Body of pancreas (tissue), 4 donors: ENCODE data around the gene HOXA10. TPM values are rescaled to one million over a fixed set of nuclear protein-coding genes. Genes with fewer than 3 reads are reported as not detected.
A peak's percentile ranks its signal among the peaks of the same experiment; 100 is the strongest.

Experiments used
- ATAC-seq: fragments of 150-250 bp; one replicate; pipeline ENCODE4 v1.9.1; 2016
- DNase-seq, 4 donors: peaks; one replicate each; pipeline ENCODE4 v3.0.0-alpha.2; 2019
- H3K27ac ChIP-seq, 4 donors: fragments of 200-600 bp; sonication (generic); 1 replicate in 3 of 4; 2 replicates in 1 of 4; pipeline versions ENCODE4 v1.5.1 to v1.6.1; 2016 to 2019; ENCODE audit warnings: mild to moderate bottlenecking in 1 of 4, mixed read lengths in 1 of 4, moderate library complexity in 1 of 4
- H3K27me3 ChIP-seq, 2 donors: fragments of 200-600 bp; sonication (generic); one replicate each; pipeline ENCODE4 v1.6.0; 2016; ENCODE audit warnings: mild to moderate bottlenecking in 1 of 2
- H3K36me3 ChIP-seq, 2 donors: fragments of 200-600 bp; sonication (generic); replicated peaks in 1 of 2; 2 replicates each; pipeline ENCODE4 v1.5.1; 2016; ENCODE audit warnings: low read depth in 2 of 2; ENCODE audit not compliant: insufficient read depth in 1 of 2
- H3K4me1 ChIP-seq: fragments of 200-600 bp; sonication (generic); one replicate; pipeline ENCODE4 v1.6.0; 2016
- H3K4me3 ChIP-seq, 2 donors: fragments of 200-600 bp; sonication (generic); 1 replicate in 1 of 2; 2 replicates in 1 of 2; pipeline ENCODE4 v1.5.1; 2016 to 2019
- H3K9me3 ChIP-seq, 3 donors: fragments of 200-600 bp; sonication (generic); 1 replicate in 2 of 3; 2 replicates in 1 of 3; pipeline ENCODE4 v1.5.1; 2016
- POLR2A ChIP-seq, 3 donors: fragments of 450-650 bp; IDR thresholded peaks; one replicate each; pipeline ENCODE4 v1.6.1; 2016; ENCODE audit warnings: antibody characterized with exemption in 3 of 3, mild to moderate bottlenecking in 2 of 3
- WGBS, 2 donors: methylation state at CpG; one replicate each; pipeline ENCODE4 v1.1.5; 2017; 5-methylcytosine and 5-hydroxymethylcytosine counted together
- intact Hi-C: fragments of 100-400 bp; cut with DNase I; formaldehyde crosslinking; loops from one replicate; pipeline ENCODE4 v1.15.1; 2023
- total RNA-seq, 2 donors: library from RNA; depleted of rRNA; stranded (reverse); fragments of >200 nt; gene quantifications; one replicate each; pipeline ENCODE4 v1.1.0, GENCODE V29; 2016
- TF ChIP-seq, protein P1 (sequence below), 7 experiments: fragments of 450-650 bp in 4 of 7; fragments of 200-600 bp in 3 of 7; sonication (generic) in 3 of 7; IDR thresholded peaks; one replicate each; pipeline ENCODE4 v1.5.1; 2016 to 2019; ENCODE audit warnings: antibody characterized with exemption in 7 of 7

HOXA10 gene
- total RNA-seq, 2 donors from 2014 or later = 0.52 TPM; not detected in 1

- no peak for DNase-seq
- Histone ChIP-seq H3K27ac (no peak overlapping the region), H3K36me3 (no peaks in the 10 kb centered on the region), H3K9me3 (no peaks in the 10 kb centered on the region), H3K4me3 (no peak overlapping the region), H3K4me1 (peaks cover 36% of the 10 kb centered on the region), H3K27me3 (peaks cover 0 to 88% of the 10 kb centered on the region in 2 donors)
- intact Hi-C loops = no loop called here
- TF ChIP-seq POLR2A (IDR thresholded peaks at IDR 0.05) = no peak
- TF ChIP-seq, protein P1, sequence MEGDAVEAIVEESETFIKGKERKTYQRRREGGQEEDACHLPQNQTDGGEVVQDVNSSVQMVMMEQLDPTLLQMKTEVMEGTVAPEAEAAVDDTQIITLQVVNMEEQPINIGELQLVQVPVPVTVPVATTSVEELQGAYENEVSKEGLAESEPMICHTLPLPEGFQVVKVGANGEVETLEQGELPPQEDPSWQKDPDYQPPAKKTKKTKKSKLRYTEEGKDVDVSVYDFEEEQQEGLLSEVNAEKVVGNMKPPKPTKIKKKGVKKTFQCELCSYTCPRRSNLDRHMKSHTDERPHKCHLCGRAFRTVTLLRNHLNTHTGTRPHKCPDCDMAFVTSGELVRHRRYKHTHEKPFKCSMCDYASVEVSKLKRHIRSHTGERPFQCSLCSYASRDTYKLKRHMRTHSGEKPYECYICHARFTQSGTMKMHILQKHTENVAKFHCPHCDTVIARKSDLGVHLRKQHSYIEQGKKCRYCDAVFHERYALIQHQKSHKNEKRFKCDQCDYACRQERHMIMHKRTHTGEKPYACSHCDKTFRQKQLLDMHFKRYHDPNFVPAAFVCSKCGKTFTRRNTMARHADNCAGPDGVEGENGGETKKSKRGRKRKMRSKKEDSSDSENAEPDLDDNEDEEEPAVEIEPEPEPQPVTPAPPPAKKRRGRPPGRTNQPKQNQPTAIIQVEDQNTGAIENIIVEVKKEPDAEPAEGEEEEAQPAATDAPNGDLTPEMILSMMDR (IDR thresholded peaks at IDR 0.05) = no peak
- WGBS, 2 donors = 6 to 18% methylated on average over 7 to 31 of the region's 31 CpGs
- no peak for ATAC-seq
Observed at GRCh38 chr7:27144781-27145164, 29.3 kb downstream of the HOXA10 start.

GRCh38 chr7:27143950-27144780 lies 30.0 kb downstream of the HOXA10 start:
- H3K27me3 ChIP-seq = peaks cover 0 to 90% of the 10 kb centered on the region in 2 donors
- no peak for ATAC-seq
- H3K9me3 ChIP-seq = no peaks in the 10 kb centered on the region
- no peak for TF ChIP-seq POLR2A (IDR thresholded peaks at IDR 0.05)
- TF ChIP-seq, protein P1 (IDR thresholded peaks at IDR 0.05) = no peak
- no peaks in the 10 kb centered on the region for H3K36me3 ChIP-seq
- H3K27ac ChIP-seq = no peak overlapping the region
- 22 to 28% methylated on average over 34 to 40 of the region's 40 CpGs for WGBS, 2 donors
- H3K4me1 ChIP-seq = peaks cover 41% of the 10 kb centered on the region
- no peak overlapping the region for H3K4me3 ChIP-seq
- intact Hi-C loops = no loop called here
- no peak for DNase-seq

GRCh38 chr7:27143023-27143949 lies 30.8 kb downstream of the HOXA10 start, which contains the start of gene HOXA5:
Gene HOXA5, minus strand, starts transcription at chr7:27143681. Its CDS starts 74 bp downstream, at chr7:27143607.
- Histone ChIP-seq H3K4me3 (no peak within 1 kb of the TSS), H3K9me3 (no peaks in the 10 kb centered on the region), H3K4me1 (peaks cover 38% of the 10 kb centered on the region), H3K27ac (peak within 1 kb of the TSS in 3 of 4 donors; percentile 51 to 67 (median 62)), H3K36me3 (no peaks in the 10 kb centered on the region), H3K27me3 (peaks cover 0 to 84% of the 10 kb centered on the region in 2 donors)
- 9 to 30% methylated on average over 46 to 86 of the region's 86 CpGs for WGBS, 2 donors
- DNase-seq = peak in 3 of 4 donors; percentile 41 to 65 (median 45)
- TF ChIP-seq POLR2A (IDR thresholded peaks at IDR 0.05) = peak in 2 of 3 donors; percentile 34 to 42
- TF ChIP-seq, protein P1 (IDR thresholded peaks at IDR 0.05) = peak in 5 of 7 experiments; percentile 13 to 42 (median 28)
- peak; percentile 68 for ATAC-seq
- intact Hi-C loops = no loop called here

- H3K36me3 ChIP-seq = no peaks in the 10 kb centered on the region
- DNase-seq = no peak
- peaks cover 0 to 78% of the 10 kb centered on the region in 2 donors for H3K27me3 ChIP-seq
- intact Hi-C loops = no loop called here
- ATAC-seq = no peak
- H3K9me3 ChIP-seq = no peaks in the 10 kb centered on the region
- peaks cover 32% of the 10 kb centered on the region for H3K4me1 ChIP-seq
- no peak for TF ChIP-seq POLR2A (IDR thresholded peaks at IDR 0.05)
- TF ChIP-seq, protein P1 (IDR thresholded peaks at IDR 0.05) = no peak
- 6 to 13% methylated on average over 29 of the region's 29 CpGs for WGBS, 2 donors
- peak overlapping the region in 3 of 4 donors; percentile 51 to 67 (median 62) for H3K27ac ChIP-seq
- H3K4me3 ChIP-seq = no peak overlapping the region
Observed at GRCh38 chr7:27142580-27143022, 31.5 kb downstream of the HOXA10 start.
